ENCODE results near the gene SFXN3. TPM values are rescaled to one million over a fixed set of nuclear protein-coding genes. Genes with fewer than 3 reads are reported as not detected.

The SFXN3 gene
- total and polyA plus RNA-seq, 2 of the 13 experiments (the other 11 are each of a cell fraction or from before 2014, with no cell fraction given), result 16.8 to 71.5 TPM

GRCh38 chr10:101042667-101043362 is 11.8 kb downstream of the SFXN3 start (continued):
- TF ChIP-seq ZNF512B (CRISPR knock-in tag; IDR thresholded peaks at IDR 0.05; ENCODE audit: borderline replicate concordance) (no peak), PHF20 (CRISPR knock-in tag; IDR thresholded peaks at IDR 0.05) (peak; percentile 62), HMGXB4 (CRISPR knock-in tag; IDR thresholded peaks at IDR 0.05; ENCODE audit: borderline replicate concordance in 1 of 2, low read depth in 1 of 2) (peak; percentile 38 to 45; a peak in 2 of 4 replicates), MXD3 (CRISPR knock-in tag; IDR thresholded peaks at IDR 0.05) (peak; percentile 57; the same call in 1 of the 2 replicates), ZNF577 (CRISPR knock-in tag; IDR thresholded peaks at IDR 0.05; ENCODE audit: borderline replicate concordance, low read depth) (no peak), ELF4 (CRISPR knock-in tag; IDR thresholded peaks at IDR 0.05; ENCODE audit: borderline replicate concordance) (no peak), USF2 (IDR thresholded peaks at IDR 0.05; ENCODE audit: low read depth, low read length) (no peak), USF2 (CRISPR knock-in tag; IDR thresholded peaks at IDR 0.05; ENCODE audit: borderline replicate concordance) (no peak), ATF4 (CRISPR knock-in tag; IDR thresholded peaks at IDR 0.05) (no peak), IKZF5 (CRISPR knock-in tag; IDR thresholded peaks at IDR 0.05) (peak; percentile 36; the same call in 1 of the 2 replicates), GFI1 (CRISPR knock-in tag; IDR thresholded peaks at IDR 0.05; ENCODE audit: borderline replicate concordance) (no peak), ASH2L (IDR thresholded peaks at IDR 0.05; ENCODE audit: insufficient read length, low read depth, low read length) (peak; percentile 78)
